HG03095 (cell line): Measurements from ENCODE around the gene PARG.
"Not testable (repeated sequence)": the region's sequence is repeated elsewhere in the genome, so short reads cannot be mapped to it uniquely, and the experiment has no call there.

Experiments used
- ATAC-seq: cut with Tn5 transposase; IDR thresholded peaks from one replicate; pipeline ENCODE4 v1.9.1; 2021; ENCODE audit warnings: moderate library complexity; ENCODE audit not compliant: unreplicated experiment

PARG gene

GRCh38 chr10:49941447-49942338, at the start of gene PARG, which contains the start of gene TIMM23B:
Gene PARG, minus strand, starts transcription at chr10:49942027. Its CDS starts 302 bp downstream, at chr10:49941725.
Gene TIMM23B, plus strand, starts transcription at chr10:49942053. Its CDS starts 142 bp downstream, at chr10:49942195.
- ATAC-seq, result peak; percentile 72

DNA sequence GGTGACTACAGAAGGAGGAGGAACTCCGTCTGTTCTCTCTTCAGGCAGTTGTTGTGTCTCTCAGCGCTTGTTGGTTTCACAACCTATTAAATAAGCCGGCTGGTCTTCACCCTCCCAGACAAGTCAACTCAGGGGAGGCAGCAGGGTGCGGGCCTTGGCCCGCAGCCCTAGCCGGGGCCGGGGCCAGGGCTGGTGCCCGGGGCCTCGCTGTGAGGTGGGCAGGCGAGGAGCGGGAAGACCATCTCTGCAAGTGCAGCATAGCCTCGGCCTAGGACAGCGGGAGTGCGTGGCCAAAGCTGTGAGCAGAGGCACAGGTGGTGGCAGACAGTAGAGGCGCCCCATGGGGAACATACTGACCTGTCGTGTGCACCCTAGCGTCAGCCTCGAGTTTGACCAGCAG, 46.5 kb upstream of the PARG start, which contains the start of gene AGAP6:
AGAP6 (plus strand) TSS at position 31 of the 400 bp plus-strand sequence; CDS start at position 341, 310 bp downstream.
- ATAC-seq, result not testable (repeated sequence)

- not testable (repeated sequence) for ATAC-seq
Measured at GRCh38 chr10:49987207-49987606, 45.4 kb upstream of the PARG start.

GRCh38 chr10:49977756-49978155, 35.9 kb upstream of the PARG start:
- not testable (repeated sequence) for ATAC-seq

- not testable (repeated sequence) for ATAC-seq
Measured at GRCh38 chr10:49972094-49972493, 30.3 kb upstream of the PARG start.

GRCh38 chr10:49971466-49971865, 29.6 kb upstream of the PARG start:
- not testable (repeated sequence) for ATAC-seq

- not testable (repeated sequence) for ATAC-seq
Measured at GRCh38 chr10:49970331-49970857, 28.6 kb upstream of the PARG start.

DNA sequence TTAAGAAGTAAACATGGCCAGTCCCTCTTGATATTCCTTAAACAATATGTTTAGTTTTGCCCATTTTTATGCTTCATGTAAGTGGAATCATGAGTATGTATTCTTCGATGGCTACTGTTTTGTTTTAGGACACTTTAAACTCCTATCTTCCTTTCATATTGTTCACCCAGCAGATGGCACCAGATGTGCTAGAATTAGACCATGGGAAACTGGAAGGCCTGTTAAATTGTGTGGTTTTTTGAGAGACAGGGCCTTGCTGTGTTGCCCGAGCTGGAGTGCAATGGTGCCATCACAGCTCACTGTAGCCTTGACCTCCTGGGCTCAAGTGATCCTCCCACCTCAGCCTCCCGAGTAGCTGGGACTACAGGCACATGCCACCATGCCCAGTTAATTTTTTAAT, 11.3 kb upstream of the PARG start:
- not testable (repeated sequence) for ATAC-seq

DNA sequence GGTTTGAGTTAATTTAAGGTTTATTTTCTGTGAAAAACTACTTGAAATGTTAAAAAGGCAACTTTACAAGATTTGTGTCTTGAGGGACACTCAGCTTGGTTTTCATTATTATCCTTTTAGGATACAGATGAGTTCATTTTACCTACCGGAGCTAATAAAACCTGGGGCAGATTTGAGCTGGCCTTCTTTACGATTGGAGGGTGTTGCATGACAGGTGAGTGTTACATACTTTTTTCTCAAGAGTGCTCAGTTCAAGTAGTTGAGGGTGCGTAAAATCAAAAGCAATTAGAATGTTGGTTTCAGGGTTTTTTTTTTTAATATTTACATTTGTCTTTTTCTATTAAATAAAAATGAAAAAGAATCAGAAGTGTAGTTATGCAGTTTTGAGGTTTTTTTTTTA, 10.2 kb upstream of the PARG start:
- ATAC-seq, result not testable (repeated sequence)

GRCh38 chr10:49948737-49949136, 6.9 kb upstream of the PARG start:
- not testable (repeated sequence) for ATAC-seq

DNA sequence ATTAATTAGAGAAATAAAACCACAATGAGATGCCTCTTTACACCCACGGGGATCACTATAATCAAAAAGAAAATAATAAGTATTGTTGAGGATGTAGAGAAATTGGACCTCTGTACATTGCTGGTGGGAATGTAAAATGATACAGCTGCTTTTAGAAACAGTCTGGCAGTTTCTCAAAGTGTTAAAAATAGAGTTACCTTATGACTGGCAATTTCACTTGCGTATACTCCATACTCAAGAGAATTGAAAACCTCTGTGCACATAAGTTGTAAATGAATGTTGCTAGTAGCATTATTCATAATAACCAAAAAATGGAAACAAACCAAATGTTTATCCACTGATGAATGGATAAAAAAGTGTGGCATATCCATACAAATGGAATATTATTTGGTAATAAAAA, 6.3 kb upstream of the PARG start:
- peak; percentile 79 for ATAC-seq

GRCh38 chr10:49943607-49944006, 1.8 kb upstream of the PARG start:
- not testable (repeated sequence) for ATAC-seq

- not testable (repeated sequence) for ATAC-seq
Measured at GRCh38 chr10:49942339-49942705, 495 bp upstream of the PARG start.

DNA sequence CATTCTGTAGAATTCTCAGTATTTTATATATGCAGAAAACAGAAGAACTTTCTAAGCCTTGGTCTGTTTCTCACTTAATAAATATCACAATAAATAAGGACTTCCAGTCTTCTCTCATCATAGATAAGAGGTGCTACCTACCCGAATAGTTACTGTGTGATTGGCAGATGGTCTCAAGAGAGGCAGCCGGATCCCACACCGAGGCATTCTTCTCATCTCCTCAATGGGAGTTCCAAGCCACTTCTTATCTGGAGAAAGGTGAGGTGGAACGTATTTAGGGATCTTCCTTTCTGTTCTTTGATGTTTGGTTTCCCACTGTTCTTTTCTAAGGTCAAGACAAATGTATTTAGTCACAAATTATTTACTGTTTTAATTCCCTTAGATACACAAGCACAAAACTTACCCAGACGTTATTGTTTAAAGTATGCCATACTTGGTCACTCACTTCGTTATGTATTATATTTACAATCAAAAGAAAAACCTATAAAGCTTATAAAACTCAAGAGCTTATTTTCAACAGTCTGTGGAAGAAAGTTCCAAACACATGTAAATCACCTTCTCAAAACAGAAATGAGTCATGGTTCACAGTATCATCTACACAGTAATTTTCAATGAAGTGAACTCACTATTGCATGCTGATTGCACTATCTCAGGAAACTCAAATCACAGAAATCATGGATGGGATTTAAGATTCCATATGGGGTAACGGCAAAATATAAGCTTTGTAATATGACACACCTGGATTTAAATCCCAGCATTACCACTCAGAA, 9.7 kb downstream of the PARG start:
- ATAC-seq, result not testable (repeated sequence)

GRCh38 chr10:49931276-49931675, 10.6 kb downstream of the PARG start:
- not testable (repeated sequence) for ATAC-seq

DNA sequence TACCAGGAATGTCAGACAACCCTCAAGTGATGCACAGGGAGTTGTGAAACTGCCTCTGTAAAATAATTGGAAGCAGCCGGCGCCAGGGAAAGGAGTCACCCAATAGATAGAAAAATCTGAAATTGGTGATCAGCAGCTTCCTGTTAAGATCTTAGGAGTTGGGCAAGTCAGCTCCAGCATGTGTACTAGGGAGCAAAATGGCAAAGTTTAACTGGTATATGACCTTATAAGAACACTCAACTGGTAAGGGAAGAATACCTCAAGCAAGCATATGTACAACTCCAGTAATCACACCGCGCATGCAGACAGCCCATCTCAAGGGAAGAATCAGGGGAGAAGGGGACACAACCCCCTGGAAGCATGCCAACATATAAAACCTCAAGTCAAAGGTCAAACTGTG, 18.3 kb downstream of the PARG start:
- ATAC-seq, result not testable (repeated sequence)

- ATAC-seq, result not testable (repeated sequence)
Measured at GRCh38 chr10:49922041-49922440, 19.8 kb downstream of the PARG start.

DNA sequence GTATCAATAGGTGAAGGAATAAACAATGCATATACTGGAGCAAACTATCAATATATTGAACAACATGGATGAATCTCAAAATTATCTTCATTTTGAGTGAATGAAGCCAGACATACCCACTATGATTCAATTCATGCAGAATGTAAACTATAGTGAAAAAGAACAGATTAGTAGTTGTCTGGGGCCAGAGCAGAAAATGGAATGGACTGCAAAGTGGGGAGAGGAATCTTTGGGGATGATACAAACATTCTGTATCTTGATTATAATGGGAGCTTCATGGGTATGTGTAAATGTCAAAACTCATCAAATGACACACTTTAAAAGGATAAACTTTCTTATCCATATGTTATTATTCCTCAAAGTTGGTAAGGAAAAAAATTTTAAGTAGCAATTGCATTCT, 23.9 kb downstream of the PARG start:
- ATAC-seq, result not testable (repeated sequence)

DNA sequence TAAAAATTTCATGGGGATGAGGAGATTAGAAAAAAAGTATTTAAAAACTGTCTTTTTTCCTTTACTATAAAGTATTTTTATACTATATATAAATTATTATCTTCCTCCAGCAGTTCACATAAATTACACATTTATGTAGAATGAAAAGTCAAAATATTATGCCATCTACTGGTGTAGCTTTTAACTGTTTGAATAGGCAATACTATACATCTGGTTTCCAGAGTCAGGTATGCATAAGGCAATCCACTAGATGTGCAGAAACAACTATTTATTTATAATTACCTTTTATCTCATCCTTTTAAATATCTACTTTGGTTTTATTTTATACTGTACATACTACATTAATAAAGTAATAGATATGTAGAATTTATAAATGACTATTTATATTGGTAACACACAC, 25.4 kb downstream of the PARG start:
- ATAC-seq, result not testable (repeated sequence)

GRCh38 chr10:49910295-49910694, 31.5 kb downstream of the PARG start:
- ATAC-seq, result not testable (repeated sequence)
